Endothelial cell of umbilical vein (primary cell): Measurements from ENCODE around the gene STOML1. TPM values are rescaled to one million over a fixed set of nuclear protein-coding genes. Genes with fewer than 3 reads are reported as not detected.

Experiments
- BruUV-seq: library from RNA; stranded (reverse); fragments of 400-500 nt; replicated peaks from 2 replicates; lab custom pipeline; 2021; lab: Mats Ljungman, UMichigan
- CTCF ChIA-PET: fragments of 300-600, 350-600 bp; sonication (Branson Sonifier 250); formaldehyde crosslinking; loops from one replicate; lab custom pipeline; 2021; ENCODE audit warnings: antibody characterized with exemption, inconsistent platforms; lab: Charles Lee
- POLR2A ChIA-PET: fragments of 300-600, 350-600 bp; sonication (Branson Sonifier 250); formaldehyde crosslinking; loops from one replicate; lab custom pipeline; 2021; ENCODE audit warnings: antibody characterized with exemption, inconsistent platforms; lab: Charles Lee
- DNase-seq: peaks from one replicate; pipeline ENCODE4 v3.0.0-alpha.2; 2011; ENCODE audit warnings: low read depth, low spot score
- FAIRE-seq: peaks from 2 replicates; lab custom pipeline; 2011; peaks lifted over from hg19 to GRCh38; lab: Jason Lieb, UNC
- H2AFZ ChIP-seq: 2 replicates; pipeline ENCODE4 v1.6.0; 2012; ENCODE audit warnings: low read depth, low read length, control low read depth, inconsistent platforms
- H3K27ac ChIP-seq: 2 replicates; pipeline ENCODE4 v1.5.1; 2011; ENCODE audit warnings: low read depth, mild to moderate bottlenecking, control low read depth, low read length, moderate library complexity; ENCODE audit not compliant: insufficient read depth
- H3K27me3 ChIP-seq, 2 experiments: 2 replicates each; pipeline versions ENCODE4 v1.6.0 to v1.6.1; 2011; ENCODE audit warnings: low read length in 2 of 2, mixed read lengths in 1 of 2; ENCODE audit not compliant: control insufficient read depth in 2 of 2, insufficient read depth in 2 of 2
- H3K36me3 ChIP-seq, 2 experiments: 2 replicates in 1 of 2; 3 replicates in 1 of 2; pipeline ENCODE4 v1.5.1; 2011; ENCODE audit warnings: low read length in 2 of 2, mild to moderate bottlenecking in 1 of 2, moderate library complexity in 1 of 2; ENCODE audit not compliant: control insufficient read depth in 2 of 2, insufficient read depth in 2 of 2; ENCODE audit errors: extremely low read depth in 1 of 2
- H3K4me1 ChIP-seq: 3 replicates; pipeline ENCODE4 v1.5.1; 2011; ENCODE audit warnings: mild to moderate bottlenecking, low read length; ENCODE audit not compliant: control insufficient read depth, insufficient read depth; ENCODE audit errors: extremely low read depth
- H3K4me2 ChIP-seq: 2 replicates; pipeline ENCODE4 v1.6.1; 2011; ENCODE audit warnings: low read length, control low read depth, mixed read lengths; ENCODE audit not compliant: insufficient read depth
- H3K4me3 ChIP-seq, 3 experiments: fragments of 200-600 bp in 1 of 3; sonication (generic), shearing (Covaris generic) in 1 of 3; replicated peaks in 1 of 3; 2 replicates each; pipeline ENCODE4 v1.5.1; 2011 to 2016; ENCODE audit warnings: control low read depth in 3 of 3, low read length in 3 of 3, mild to moderate bottlenecking in 2 of 3, inconsistent platforms in 1 of 3, low read depth in 1 of 3, moderate library complexity in 1 of 3; ENCODE audit not compliant: insufficient read depth in 1 of 3
- H3K79me2 ChIP-seq: 2 replicates; pipeline ENCODE4 v1.6.0; 2012; ENCODE audit warnings: low read length, inconsistent platforms; ENCODE audit not compliant: control insufficient read depth, insufficient read depth
- H3K9ac ChIP-seq: replicated peaks from 2 replicates; pipeline ENCODE3; 2011; ENCODE audit warnings: low read length, control low read depth; ENCODE audit not compliant: insufficient read depth; ENCODE audit errors: extremely low read depth
- H3K9me1 ChIP-seq: replicated peaks from 3 replicates; pipeline ENCODE4 v1.6.0; 2011; ENCODE audit warnings: mild to moderate bottlenecking, low read length; ENCODE audit not compliant: control insufficient read depth, insufficient read depth; ENCODE audit errors: extremely low read depth
- H3K9me3 ChIP-seq: replicated peaks from 2 replicates; pipeline ENCODE4 v1.5.1; 2012; ENCODE audit warnings: low read length, inconsistent platforms; ENCODE audit not compliant: control insufficient read depth, insufficient read depth
- H4K20me1 ChIP-seq: replicated peaks from 2 replicates; pipeline ENCODE3; 2011; ENCODE audit warnings: mild to moderate bottlenecking, low read length; ENCODE audit not compliant: control insufficient read depth, insufficient read depth; ENCODE audit errors: extremely low read depth
- FOS ChIP-seq: IDR thresholded peaks from 2 replicates; pipeline ENCODE4 v1.6.1; 2011; ENCODE audit warnings: mild to moderate bottlenecking, low read length, moderate library complexity, borderline replicate concordance; ENCODE audit not compliant: insufficient read depth
- GATA2 ChIP-seq: IDR thresholded peaks from 2 replicates; pipeline ENCODE4 v1.7.0; 2011; ENCODE audit warnings: low read depth, mild to moderate bottlenecking, moderate library complexity, mixed read lengths, low read length; ENCODE audit not compliant: insufficient read length, insufficient read depth
- JUN ChIP-seq: IDR thresholded peaks from 2 replicates; pipeline ENCODE4 v1.6.1; 2011; ENCODE audit warnings: borderline replicate concordance, low read depth; ENCODE audit not compliant: insufficient read length, insufficient read depth
- MYC ChIP-seq: IDR thresholded peaks from one replicate; pipeline ENCODE4 v1.6.1; 2011; ENCODE audit warnings: mild to moderate bottlenecking, low read depth, low read length
- POLR2A ChIP-seq: IDR thresholded peaks from 2 replicates; pipeline ENCODE4 v1.6.1; 2012; ENCODE audit warnings: low read depth, mild to moderate bottlenecking, control low read depth, low read length
- POLR2AphosphoS5 ChIP-seq: IDR thresholded peaks from 2 replicates; pipeline ENCODE4 v1.6.1; 2012; ENCODE audit warnings: low read depth, mild to moderate bottlenecking, control low read depth, low read length, moderate library complexity; ENCODE audit not compliant: insufficient read depth
- dilution Hi-C: fragments of 300-500 bp; cut with MboI; formaldehyde crosslinking; loops from one replicate; pipeline ENCODE4 v1.15.0; 2019; ENCODE audit warnings: low sequenced_read_pairs; ENCODE audit not compliant: extremely low pct_ligation_motif_present
- intact Hi-C: fragments of 100-400 bp; cut with micrococcal nuclease; formaldehyde crosslinking; loops from one replicate; pipeline ENCODE4 v1.10.0; 2022
- polyA plus RNA-seq, 4 experiments: library from polyadenylated mRNA; depleted of rRNA in 3 of 4; stranded (reverse) in 3 of 4; unstranded in 1 of 4; fragments of >200 nt; gene quantifications; 2 replicates each; pipeline versions ENCODE4 v1.2.1 to v1.2.3, GENCODE V29; 2011 to 2012; ENCODE audit warnings: missing spikeins in 1 of 4
- total RNA-seq: library from RNA; stranded (reverse); gene quantifications from 2 replicates; pipeline ENCODE4 v1.2.3, GENCODE V29; 2021
- TF ChIP-seq, protein P1 (sequence below), 2 donors: IDR thresholded peaks; 1 replicate in 1 of 2; 2 replicates in 1 of 2; pipeline ENCODE4 v1.5.1; 2011; ENCODE audit warnings: low read length in 2 of 2, mild to moderate bottlenecking in 2 of 2, moderate library complexity in 2 of 2, control low read depth in 1 of 2, inconsistent platforms in 1 of 2, low read depth in 1 of 2; ENCODE audit not compliant: insufficient read depth in 1 of 2; ENCODE audit errors: extremely low read depth in 1 of 2
- TF ChIP-seq, protein P2 (sequence below): IDR thresholded peaks from 2 replicates; pipeline ENCODE4 v1.6.1; 2011; ENCODE audit not compliant: insufficient read depth, insufficient read length

The STOML1 gene
- total and polyA plus RNA-seq, 2 donors (not counting 3 experiments of a cell fraction or from before 2014, with no cell fraction given), result 12.9 to 15.4 TPM

DNA sequence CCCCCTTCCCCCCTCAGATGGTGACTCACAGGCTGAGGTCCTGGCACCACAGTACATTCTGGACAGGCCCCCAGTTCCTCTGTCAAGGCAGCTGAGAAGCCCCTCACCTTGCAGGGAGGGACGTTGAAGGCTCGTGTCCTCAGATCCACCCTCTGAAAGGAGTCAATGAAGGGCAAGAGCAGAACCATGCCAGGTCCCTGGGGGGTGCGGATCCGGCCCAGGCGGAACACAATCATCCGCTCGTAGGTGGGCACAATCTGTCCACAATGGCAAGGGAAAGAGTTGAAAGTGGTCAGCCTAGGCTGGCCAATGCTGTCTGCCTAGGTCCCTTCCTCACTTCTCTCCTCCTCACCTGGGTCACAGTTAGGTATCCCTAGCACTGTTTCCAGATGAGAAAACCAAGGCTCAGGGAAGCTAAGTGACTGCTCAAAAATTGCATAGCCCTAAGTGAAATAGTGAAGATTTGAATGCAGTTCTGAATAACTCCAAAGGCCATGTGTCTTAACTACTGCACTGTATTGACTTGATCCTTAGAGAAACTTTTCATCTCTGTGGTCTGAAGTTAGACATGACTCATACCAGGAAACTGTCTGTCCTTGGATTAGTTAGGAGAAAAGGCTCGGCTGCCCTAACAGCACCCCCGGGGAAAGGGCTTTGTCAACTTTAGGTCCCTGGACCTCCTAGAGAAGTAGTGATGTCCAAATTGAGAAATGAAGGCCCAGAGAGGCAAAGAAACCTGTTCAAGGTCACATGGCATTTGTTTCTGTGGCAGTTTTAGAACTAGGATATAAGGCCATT, 2.9 kb downstream of the STOML1 start:
- Histone ChIP-seq H2AFZ (peak overlapping the region; percentile 23), H3K4me3 (no peak overlapping the region), H4K20me1 (no peaks in the 10 kb centered on the region), H3K4me1 (peaks cover 53% of the 10 kb centered on the region), H3K27ac (peak overlapping the region; percentile 50), H3K36me3 (no peaks in the 10 kb centered on the region), H3K9ac (no peak overlapping the region), H3K4me2 (peak overlapping the region; percentile 20), H3K27me3 (no peaks in the 10 kb centered on the region), H3K9me3 (no peaks in the 10 kb centered on the region), H3K9me1 (no peaks in the 10 kb centered on the region), H3K79me2 (no peaks in the 10 kb centered on the region)
- FAIRE-seq (peak; percentile 98), DNase-seq (peak; percentile 56)
- ChIA-PET CTCF (interaction anchor here (1.5 to 7.0 kb wide), 3 partner anchors 16 to 59 kb away, joined by 7 to 53 read pairs (median 18); no protein-coding TSS in a partner anchor), POLR2A (no interaction called here)
- BruUV-seq, result no TSS peak
- intact Hi-C loops, result no loop called here
- TF ChIP-seq MYC (no peak), FOS (peak; percentile 85), GATA2 (no peak), POLR2AphosphoS5 (no peak), JUN (peak; percentile 50), POLR2A (no peak)
- TF ChIP-seq, protein P1, sequence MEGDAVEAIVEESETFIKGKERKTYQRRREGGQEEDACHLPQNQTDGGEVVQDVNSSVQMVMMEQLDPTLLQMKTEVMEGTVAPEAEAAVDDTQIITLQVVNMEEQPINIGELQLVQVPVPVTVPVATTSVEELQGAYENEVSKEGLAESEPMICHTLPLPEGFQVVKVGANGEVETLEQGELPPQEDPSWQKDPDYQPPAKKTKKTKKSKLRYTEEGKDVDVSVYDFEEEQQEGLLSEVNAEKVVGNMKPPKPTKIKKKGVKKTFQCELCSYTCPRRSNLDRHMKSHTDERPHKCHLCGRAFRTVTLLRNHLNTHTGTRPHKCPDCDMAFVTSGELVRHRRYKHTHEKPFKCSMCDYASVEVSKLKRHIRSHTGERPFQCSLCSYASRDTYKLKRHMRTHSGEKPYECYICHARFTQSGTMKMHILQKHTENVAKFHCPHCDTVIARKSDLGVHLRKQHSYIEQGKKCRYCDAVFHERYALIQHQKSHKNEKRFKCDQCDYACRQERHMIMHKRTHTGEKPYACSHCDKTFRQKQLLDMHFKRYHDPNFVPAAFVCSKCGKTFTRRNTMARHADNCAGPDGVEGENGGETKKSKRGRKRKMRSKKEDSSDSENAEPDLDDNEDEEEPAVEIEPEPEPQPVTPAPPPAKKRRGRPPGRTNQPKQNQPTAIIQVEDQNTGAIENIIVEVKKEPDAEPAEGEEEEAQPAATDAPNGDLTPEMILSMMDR (IDR thresholded peaks at IDR 0.05; ENCODE audit: extremely low read depth in 1 of 2, insufficient read depth in 1 of 2, low read depth in 1 of 2, low read length in 2 of 2), result no peak
- TF ChIP-seq, protein P2, sequence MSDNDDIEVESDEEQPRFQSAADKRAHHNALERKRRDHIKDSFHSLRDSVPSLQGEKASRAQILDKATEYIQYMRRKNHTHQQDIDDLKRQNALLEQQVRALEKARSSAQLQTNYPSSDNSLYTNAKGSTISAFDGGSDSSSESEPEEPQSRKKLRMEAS, result no peak
- dilution Hi-C loops, result no loop called here
